ENCODE measurements around the gene PARVB. TPM values are rescaled to one million over a fixed set of nuclear protein-coding genes. Genes with fewer than 3 reads are reported as not detected.

PARVB gene
- total RNA-seq, 2 donors from 2014 or later = 7.8 to 13.5 TPM

- no peak for ATAC-seq
- no peak for DNase-seq
- intact Hi-C loops (cut with DNase I, micrococcal nuclease) = no loop called here
These were observed 171.2 kb downstream of the PARVB start for GRCh38 chr22:44195189-44195871.

- DNase-seq (no peak), ATAC-seq (no peak)
- intact Hi-C loops (cut with DNase I, micrococcal nuclease) = no loop called here
These were observed 172.1 kb downstream of the PARVB start for GRCh38 chr22:44196241-44196640.

GRCh38 chr22:44196731-44197131 is 172.6 kb downstream of the PARVB start:
- ATAC-seq (no peak), DNase-seq (no peak)
- intact Hi-C loops (cut with DNase I, micrococcal nuclease) = no loop called here

GRCh38 chr22:44197271-44197670 is 173.2 kb downstream of the PARVB start:
- intact Hi-C loops (cut with DNase I, micrococcal nuclease) = no loop called here
- DNase-seq (no peak), ATAC-seq (no peak)

GRCh38 chr22:44199164-44199563 is 175.1 kb downstream of the PARVB start:
- intact Hi-C loops (cut with DNase I, micrococcal nuclease) = no loop called here
- no peak for ATAC-seq

GRCh38 chr22:44199866-44200265 is 175.8 kb downstream of the PARVB start:
- no peak for DNase-seq
- no peak for ATAC-seq
- intact Hi-C loops (cut with DNase I, micrococcal nuclease) = no loop called here

More at GRCh38 chr22:44199164-44199563, 175.1 kb downstream of the PARVB start:
- no peak for DNase-seq

GRCh38 chr22:44200451-44200850 is 176.3 kb downstream of the PARVB start:
- ATAC-seq = no peak
- intact Hi-C loops (cut with DNase I, micrococcal nuclease) = no loop called here

GRCh38 chr22:44200855-44201550 is 176.9 kb downstream of the PARVB start:
- DNase-seq = no peak
- no peak for ATAC-seq
- intact Hi-C loops (cut with DNase I, micrococcal nuclease) = no loop called here

More at GRCh38 chr22:44200451-44200850, 176.3 kb downstream of the PARVB start:
- DNase-seq = no peak

- ATAC-seq (no peak), DNase-seq (no peak)
- intact Hi-C loops (cut with DNase I, micrococcal nuclease) = no loop called here
These were observed 177.6 kb downstream of the PARVB start for GRCh38 chr22:44201665-44202064.

GRCh38 chr22:44202261-44202789 is 178.2 kb downstream of the PARVB start:
- ATAC-seq = no peak
- intact Hi-C loops (cut with DNase I, micrococcal nuclease) = no loop called here
- no peak for DNase-seq

- intact Hi-C loops (cut with DNase I, micrococcal nuclease) = no loop called here
- ATAC-seq (no peak), DNase-seq (no peak)
These were observed 179.1 kb downstream of the PARVB start for GRCh38 chr22:44203203-44203602.

GRCh38 chr22:44204739-44205515 is 180.8 kb downstream of the PARVB start:
- DNase-seq (no peak), ATAC-seq (no peak)

GRCh38 chr22:44205516-44206329 is 181.6 kb downstream of the PARVB start:
- intact Hi-C loops (cut with DNase I, micrococcal nuclease) = no loop called here
- ATAC-seq = no peak
- no peak for DNase-seq

More at GRCh38 chr22:44204739-44205515, 180.8 kb downstream of the PARVB start:
- intact Hi-C loops (cut with DNase I, micrococcal nuclease) = no loop called here

GRCh38 chr22:44206330-44206645 is 182.2 kb downstream of the PARVB start:
- ATAC-seq (no peak), DNase-seq (no peak)
- intact Hi-C loops (cut with DNase I, micrococcal nuclease) = no loop called here

GRCh38 chr22:44206696-44207095 is 182.6 kb downstream of the PARVB start:
- ATAC-seq = no peak
- DNase-seq = no peak

GRCh38 chr22:44207173-44207980 is 183.3 kb downstream of the PARVB start:
- no peak for DNase-seq
- intact Hi-C loops (cut with DNase I, micrococcal nuclease) = no loop called here
- ATAC-seq = no peak

More at GRCh38 chr22:44206696-44207095, 182.6 kb downstream of the PARVB start:
- intact Hi-C loops (cut with DNase I, micrococcal nuclease) = no loop called here

- ATAC-seq (no peak), DNase-seq (no peak)
- intact Hi-C loops (cut with DNase I, micrococcal nuclease) = no loop called here
These were observed 183.8 kb downstream of the PARVB start for GRCh38 chr22:44207981-44208317.

- DNase-seq (no peak), ATAC-seq (no peak)
- intact Hi-C loops (cut with DNase I, micrococcal nuclease) = no loop called here
These were observed 185.2 kb downstream of the PARVB start for GRCh38 chr22:44209343-44209742.

Data from left colon (tissue), 2 donors.